ENCODE results near the gene ATAD1. TPM values are rescaled to one million over a fixed set of nuclear protein-coding genes. Genes with fewer than 3 reads are reported as not detected.

ATAD1 gene
- total RNA-seq, 1 experiment from 2014 or later: 46.7 TPM

GRCh38 chr10:87705339-87705738 is 112.7 kb downstream of the ATAD1 start:
- no peak for DNase-seq (ENCODE audit: low spot score)
- Mint-ChIP-seq H3K4me3 (no peak overlapping the region), H3K36me3 (no peaks in the 10 kb centered on the region), H3K27ac (no peak overlapping the region), H3K27me3 (ENCODE audit: low read depth) (no peaks in the 10 kb centered on the region), H3K9me3 (no peaks in the 10 kb centered on the region), H3K4me1 (peaks cover 3% of the 10 kb centered on the region; the same call in 1 of the 2 replicates)
- TF ChIP-seq MAX (CRISPR knock-in tag; IDR thresholded peaks at IDR 0.05): no peak
- TF ChIP-seq SP1 (CRISPR knock-in tag; conservative IDR thresholded peaks at IDR 0.05): no peak
- TF ChIP-seq TEAD1 (CRISPR knock-in tag; IDR thresholded peaks at IDR 0.05): no peak
- no peak for TF ChIP-seq JAZF1 (CRISPR knock-in tag; IDR thresholded peaks at IDR 0.05)
- no peak for TF ChIP-seq EMX1 (CRISPR knock-in tag; IDR thresholded peaks at IDR 0.05)
- no peak for TF ChIP-seq ERG (CRISPR knock-in tag; IDR thresholded peaks at IDR 0.05)
- no peak for TF ChIP-seq ZNF138 (CRISPR knock-in tag; conservative IDR thresholded peaks at IDR 0.05)
- no peak for TF ChIP-seq USF1 (CRISPR knock-in tag; IDR thresholded peaks at IDR 0.05)
- no peak for TF ChIP-seq CBFB (CRISPR knock-in tag; IDR thresholded peaks at IDR 0.05; ENCODE audit: low read depth)
- no peak for TF ChIP-seq ARID4B (CRISPR knock-in tag; IDR thresholded peaks at IDR 0.05; ENCODE audit: borderline replicate concordance)
- TF ChIP-seq SMAD4 (CRISPR knock-in tag; IDR thresholded peaks at IDR 0.05): no peak
- no peak for TF ChIP-seq GTF2I (CRISPR knock-in tag; conservative IDR thresholded peaks at IDR 0.05)
- TF ChIP-seq PRDM15 (CRISPR knock-in tag; IDR thresholded peaks at IDR 0.05): no peak
- TF ChIP-seq AFF4 (CRISPR knock-in tag; IDR thresholded peaks at IDR 0.05; ENCODE audit: borderline replicate concordance): no peak
- TF ChIP-seq MLX (CRISPR knock-in tag; IDR thresholded peaks at IDR 0.05): no peak
- no peak for TF ChIP-seq MYBL2 (CRISPR knock-in tag; IDR thresholded peaks at IDR 0.05)
- no peak for TF ChIP-seq IRF2 (CRISPR knock-in tag; IDR thresholded peaks at IDR 0.05; ENCODE audit: borderline replicate concordance, low read depth)
- no peak for TF ChIP-seq CTCF (IDR thresholded peaks at IDR 0.05)
- TF ChIP-seq ELF4 (CRISPR knock-in tag; IDR thresholded peaks at IDR 0.05; ENCODE audit: low read depth): no peak
- ChIA-PET POLR2A (no interaction called here), CTCF (no interaction called here)
- ATAC-seq: no peak

Data from WTC11 (cell line).